Dermis blood vessel endothelial cell (primary cell): Measurements from ENCODE around the gene FAAH. TPM values are rescaled to one million over a fixed set of nuclear protein-coding genes. Genes with fewer than 3 reads are reported as not detected.

ENCODE experiments used
- DNase-seq: peaks from one replicate; pipeline ENCODE4 v3.0.0; 2010
- total RNA-seq: library from RNA; depleted of rRNA; stranded (reverse); fragments of >200 nt; gene quantifications from 2 replicates; pipeline ENCODE4 v1.2.3, GENCODE V29; 2014

Gene FAAH
- total RNA-seq, 1 donor from 2014 or later, result 2.6 TPM

DNA sequence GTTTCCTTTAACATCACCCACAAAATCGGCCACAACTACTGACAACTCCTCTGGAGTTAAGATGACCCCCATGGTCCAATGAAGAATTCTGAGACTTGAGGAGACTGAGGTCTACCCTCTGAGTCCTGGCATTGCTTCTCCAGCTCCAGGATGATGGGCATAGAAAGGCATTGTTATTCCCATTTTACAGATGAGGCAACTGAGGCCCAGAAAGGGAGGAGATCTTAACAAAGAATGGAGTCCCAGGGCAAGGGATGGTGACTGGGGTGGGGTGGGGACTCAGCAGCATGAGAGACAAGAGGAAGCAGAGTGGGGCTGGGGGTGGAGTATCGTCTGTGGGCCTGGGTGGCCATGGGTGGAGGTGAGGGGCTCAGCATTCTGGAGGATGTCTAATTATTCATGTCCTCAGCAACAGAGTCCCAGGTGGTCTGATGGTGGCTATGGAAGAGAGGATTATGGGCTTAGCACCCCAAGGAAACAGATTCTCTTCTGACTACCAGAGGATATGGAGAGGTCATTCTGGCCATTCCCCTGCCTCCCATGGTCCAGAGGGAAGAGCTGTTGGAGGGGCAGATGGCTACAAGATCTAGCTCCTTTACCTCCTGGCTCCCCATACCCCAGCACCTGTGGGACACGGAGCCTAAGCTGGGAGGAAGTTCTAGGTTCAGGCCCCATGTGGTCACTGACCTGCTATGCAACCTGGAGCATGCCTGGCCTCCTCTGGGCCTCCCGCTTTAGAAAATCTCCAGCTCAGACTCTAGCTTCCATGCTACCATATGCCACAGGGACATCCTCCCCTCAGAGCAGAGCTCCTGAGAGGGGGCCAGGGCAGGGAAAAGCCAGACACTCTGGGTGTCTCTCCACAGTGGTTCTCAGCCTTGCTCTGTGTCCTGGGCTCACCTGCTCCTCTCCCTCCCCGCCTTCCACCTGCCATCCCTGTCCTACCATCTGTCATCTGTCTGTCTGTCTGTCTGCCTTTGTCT is 58.1 kb downstream of the FAAH start:
- DNase-seq, result no peak

DNA sequence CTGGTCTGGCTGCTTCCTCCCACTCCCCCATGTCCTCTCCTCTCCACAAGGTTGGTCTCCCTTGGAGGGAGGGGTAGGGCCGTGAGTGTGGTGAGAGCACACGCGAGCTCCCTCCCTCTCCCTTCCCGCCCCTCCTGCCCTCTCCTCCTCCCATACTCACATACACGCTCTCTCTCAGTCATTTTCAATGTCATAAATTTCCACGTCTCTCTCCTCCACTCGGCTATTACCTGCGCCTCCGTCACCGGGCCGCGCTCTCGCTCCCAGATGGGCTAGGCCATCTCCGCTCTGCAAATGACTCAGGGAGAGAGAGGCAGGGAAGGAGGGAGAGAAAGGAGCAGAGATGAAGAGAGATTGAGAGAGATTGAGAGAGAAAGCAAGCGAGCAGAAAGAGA is 58.8 kb downstream of the FAAH start:
- DNase-seq, result no peak

DNA sequence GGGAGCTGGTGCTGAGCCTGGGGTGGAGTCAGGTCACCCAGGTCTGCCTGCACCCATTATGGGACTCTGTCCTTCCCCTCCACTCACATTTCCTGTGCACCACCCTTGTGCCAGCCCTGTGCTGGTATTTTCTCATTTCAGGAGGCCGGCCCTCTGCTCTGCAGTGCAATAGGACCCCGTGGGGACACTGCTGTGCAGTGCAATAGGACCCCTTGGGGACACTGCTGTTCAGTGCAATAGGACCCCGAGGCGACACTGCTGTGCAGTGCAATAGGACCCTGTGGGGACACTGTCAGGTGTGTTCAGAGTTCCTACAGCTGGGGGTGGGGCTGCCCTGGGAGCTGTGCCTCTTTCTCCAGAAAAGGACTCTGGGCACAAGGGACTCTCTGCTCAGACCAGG is 59.3 kb downstream of the FAAH start:
- no peak for DNase-seq

- no peak for DNase-seq
Measured at GRCh38 chr1:46455951-46456350, 61.8 kb downstream of the FAAH start.

- DNase-seq, result no peak
Measured at GRCh38 chr1:46456411-46456963, 62.4 kb downstream of the FAAH start.

- DNase-seq, result no peak
Measured at GRCh38 chr1:46457178-46457577, 63.1 kb downstream of the FAAH start.

DNA sequence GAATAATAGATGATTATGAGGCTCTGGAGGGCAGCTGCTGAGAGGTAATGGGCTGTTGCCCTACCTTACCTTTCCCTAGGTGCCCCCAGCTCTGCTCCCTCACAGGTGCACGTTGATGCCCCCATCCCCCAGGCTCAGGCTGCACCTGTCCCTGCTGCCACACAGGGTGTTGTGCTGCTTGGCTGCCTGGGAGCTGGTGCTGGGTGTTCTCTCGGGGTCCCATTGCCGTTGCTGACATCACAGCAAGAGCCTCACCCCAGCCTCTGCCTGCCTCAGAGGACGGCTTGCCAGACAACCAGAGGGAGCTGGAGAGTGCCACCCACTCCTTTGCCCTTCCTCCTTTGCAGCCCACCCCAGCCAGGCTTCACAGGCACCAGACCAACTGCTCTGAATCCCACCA is 64.1 kb downstream of the FAAH start:
- DNase-seq, result no peak

DNA sequence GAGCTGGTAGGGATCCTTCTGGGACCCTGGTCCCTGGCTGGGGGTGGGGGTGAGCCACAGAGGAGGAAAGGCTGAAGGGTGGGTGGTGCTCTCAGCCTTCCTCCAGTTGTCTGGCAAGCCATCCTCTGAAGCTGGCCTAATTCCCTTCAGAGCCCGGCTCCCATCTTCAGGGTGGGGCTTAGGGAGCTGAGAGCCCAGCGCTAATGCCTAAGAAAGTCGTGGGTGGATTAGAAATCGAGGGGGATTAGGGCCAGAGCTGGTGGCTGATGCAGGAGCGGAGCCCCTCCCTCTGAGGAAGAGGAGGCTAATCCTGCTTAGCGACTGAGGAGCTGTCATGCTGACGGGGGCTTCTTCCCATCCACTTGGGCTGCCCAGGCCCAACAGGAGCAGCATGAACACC is 64.7 kb downstream of the FAAH start:
- DNase-seq, result no peak

DNA sequence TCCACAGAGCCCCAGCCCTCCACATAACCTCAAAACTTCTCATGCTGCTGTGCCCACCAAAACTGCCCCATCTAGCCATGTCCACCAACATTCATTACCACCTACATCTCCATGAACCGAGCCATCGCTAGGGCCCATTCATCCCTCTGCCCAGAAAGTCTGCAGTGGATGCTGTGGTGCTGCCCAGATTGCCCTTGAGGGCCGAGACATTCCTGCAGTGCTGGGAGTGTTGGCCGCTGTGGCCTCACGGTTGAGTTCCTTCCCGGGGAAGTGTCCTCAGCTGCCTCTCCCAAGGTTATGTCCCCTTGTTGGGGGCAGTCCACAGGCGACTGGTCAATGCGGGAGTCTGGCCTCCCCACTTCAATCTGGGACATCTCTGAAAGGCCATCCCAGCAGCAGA is 65.2 kb downstream of the FAAH start:
- DNase-seq, result no peak

DNA sequence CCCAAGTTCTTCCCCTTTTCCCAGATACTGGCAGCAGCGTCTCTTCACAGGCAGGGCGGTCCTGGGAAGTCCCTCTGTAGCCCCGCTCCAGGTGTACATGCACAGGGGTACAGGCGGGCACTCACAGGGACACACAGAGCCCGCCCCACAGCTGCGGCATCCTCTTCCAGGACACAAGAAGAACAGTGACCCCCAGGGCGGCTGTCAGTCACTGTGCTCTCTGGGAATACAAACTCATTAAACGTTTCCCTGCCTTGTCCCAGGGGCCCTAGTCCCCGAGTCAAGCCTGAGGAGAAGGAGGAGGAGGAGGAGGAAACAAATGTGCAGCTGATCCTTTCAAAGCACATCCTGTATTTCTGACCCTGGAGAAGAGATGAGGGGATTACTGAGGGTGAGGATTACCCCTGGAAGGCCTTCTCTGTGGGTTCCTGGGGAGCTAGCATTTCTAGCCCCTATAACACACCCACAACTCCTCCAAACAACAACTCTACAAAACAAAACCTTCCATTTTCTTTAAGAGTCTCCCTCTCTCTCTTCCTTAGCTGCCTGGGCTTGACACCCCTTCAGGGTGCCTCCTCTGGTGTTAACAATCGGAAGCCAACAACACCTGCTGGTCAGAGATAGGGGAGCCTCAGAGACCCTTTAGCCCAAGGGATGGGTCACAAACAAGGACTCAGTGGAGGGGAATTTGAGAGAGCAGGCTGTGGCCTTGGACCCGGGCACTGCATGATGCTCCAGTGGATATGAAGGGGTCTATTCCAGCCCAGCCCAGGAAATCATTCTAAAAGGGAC is 67.1 kb downstream of the FAAH start:
- DNase-seq, result no peak

GRCh38 chr1:46461809-46462448 is 67.8 kb downstream of the FAAH start:
- no peak for DNase-seq

Other genes with a start within 250 kb of the FAAH start
- gene TSPAN1, start 219.2 kb upstream of the FAAH start, total RNA-seq, result 0.28 and 0.68 TPM in 2 replicates
- not detected in 2 replicates for gene P3R3URF, start 217.8 kb upstream of the FAAH start, total RNA-seq
- gene POMGNT1, start 195.9 kb upstream of the FAAH start, total RNA-seq, result 42.4 and 52.3 TPM in 2 replicates
- 1.8 and 2.2 TPM in 2 replicates for gene LURAP1, start 191.0 kb upstream of the FAAH start, total RNA-seq
- 2.0 and 11.2 TPM in 2 replicates for gene RAD54L, start 146.6 kb upstream of the FAAH start, total RNA-seq
- 76.6 and 85.2 TPM in 2 replicates for gene LRRC41, start 90.7 kb upstream of the FAAH start, total RNA-seq
- gene UQCRH, start 90.6 kb upstream of the FAAH start, total RNA-seq, result 236 and 706 TPM in 2 replicates
- gene NSUN4, start 53.5 kb upstream of the FAAH start, total RNA-seq, result 17.5 and 22.5 TPM in 2 replicates
- gene DMBX1, start 95.5 kb downstream of the FAAH start, total RNA-seq, result not detected in 2 replicates
- gene KNCN, start 157.3 kb downstream of the FAAH start, total RNA-seq, result not detected in 2 replicates
- gene MKNK1, start 210.0 kb downstream of the FAAH start, total RNA-seq, result 24.1 and 26.4 TPM in 2 replicates
- 13.4 and 19.6 TPM in 2 replicates for gene MOB3C, start 222.5 kb downstream of the FAAH start, total RNA-seq